ENCODE data around the gene ODAD4. TPM values are rescaled to one million over a fixed set of nuclear protein-coding genes. Genes with fewer than 3 reads are reported as not detected.

ODAD4 gene
- total and polyA plus RNA-seq, 2 donors from 2014 or later, result 4.6 to 6.0 TPM

GRCh38 chr17:41966463-41967140 lies 36.2 kb downstream of the ODAD4 start, which contains the start of gene CNP:
CNP (plus strand) TSS chr17:41966795; CDS start chr17:41966885, 90 bp downstream.
- DNase-seq (peak; percentile 91 to 97 (median 96)), FAIRE-seq (no peak)
- intact Hi-C loops (cut with DNase I), result no loop called here
- Histone ChIP-seq H3K27me3 (ENCODE audit: control insufficient read depth, insufficient read depth, low read length) (no peaks in the 10 kb centered on the region), H3K4me1 (ENCODE audit: control insufficient read depth in 2 of 3, insufficient read depth in 2 of 3, low read depth in 1 of 3, low read length in 3 of 3) (peaks cover 0 to 30% (median 21%) of the 10 kb centered on the region in 3 donors), H3K4me3 (ENCODE audit: low read length in 3 of 3) (peak within 1 kb of the TSS; percentile 74 to 86 (median 80)), H3K9ac (ENCODE audit: low read length in 3 of 3) (peak within 1 kb of the TSS; percentile 35 to 90 (median 86)), H3K36me3 (ENCODE audit: control insufficient read depth in 2 of 3, insufficient read depth in 3 of 3, low read length in 3 of 3) (peaks cover 0 to 8% (median 4%) of the 10 kb centered on the region in 3 donors), H3K27ac (ENCODE audit: low read depth in 2 of 2, low read length in 2 of 2) (peak within 1 kb of the TSS; percentile 60 to 88), H3K9me3 (ENCODE audit: control insufficient read depth in 2 of 3, insufficient read depth in 1 of 3, low read length in 3 of 3) (no peaks in the 10 kb centered on the region)
- TF ChIP-seq CTCF (IDR thresholded peaks at IDR 0.05; ENCODE audit: borderline replicate concordance, extremely low read depth, insufficient read depth), result no peak

- Histone ChIP-seq H3K9me3 (ENCODE audit: control insufficient read depth in 2 of 3, insufficient read depth in 1 of 3, low read length in 3 of 3) (no peaks in the 10 kb centered on the region), H3K36me3 (ENCODE audit: control insufficient read depth in 2 of 3, insufficient read depth in 3 of 3, low read length in 3 of 3) (peaks cover under 1 to 8% (median 4%) of the 10 kb centered on the region in 3 donors), H3K4me3 (ENCODE audit: low read length in 3 of 3) (peak overlapping the region; percentile 66 to 86 (median 75)), H3K27me3 (ENCODE audit: control insufficient read depth, insufficient read depth, low read length) (no peaks in the 10 kb centered on the region), H3K27ac (ENCODE audit: low read depth in 2 of 2, low read length in 2 of 2) (peak overlapping the region; percentile 60 to 78), H3K4me1 (ENCODE audit: control insufficient read depth in 2 of 3, insufficient read depth in 2 of 3, low read depth in 1 of 3, low read length in 3 of 3) (peaks cover 0 to 37% (median 25%) of the 10 kb centered on the region in 3 donors), H3K9ac (ENCODE audit: low read length in 3 of 3) (peak overlapping the region; percentile 35 to 90 (median 86))
- DNase-seq, result peak in 2 of 5 donors; percentile 77 to 83
- FAIRE-seq, result no peak
- no peak for TF ChIP-seq CTCF (IDR thresholded peaks at IDR 0.05; ENCODE audit: borderline replicate concordance, extremely low read depth, insufficient read depth)
- intact Hi-C loops (cut with DNase I), result no loop called here
These were observed 36.9 kb downstream of the ODAD4 start for GRCh38 chr17:41967141-41967920.

GRCh38 chr17:41967921-41968578 lies 37.6 kb downstream of the ODAD4 start:
- H3K4me3 ChIP-seq (ENCODE audit: low read length in 3 of 3), result peak overlapping the region in 2 of 3 donors; percentile 75 to 86
- peaks cover 2 to 8% (median 4%) of the 10 kb centered on the region in 3 donors for H3K36me3 ChIP-seq (ENCODE audit: control insufficient read depth in 2 of 3, insufficient read depth in 3 of 3, low read length in 3 of 3)
- peak overlapping the region in 1 of 2 donors; percentile 60 for H3K27ac ChIP-seq (ENCODE audit: low read depth in 2 of 2, low read length in 2 of 2)
- intact Hi-C loops (cut with DNase I), result no loop called here
- H3K27me3 ChIP-seq (ENCODE audit: control insufficient read depth, insufficient read depth, low read length), result no peaks in the 10 kb centered on the region
- H3K9me3 ChIP-seq (ENCODE audit: control insufficient read depth in 2 of 3, insufficient read depth in 1 of 3, low read length in 3 of 3), result no peaks in the 10 kb centered on the region
- H3K4me1 ChIP-seq (ENCODE audit: control insufficient read depth in 2 of 3, insufficient read depth in 2 of 3, low read depth in 1 of 3, low read length in 3 of 3), result peaks cover 0 to 44% (median 27%) of the 10 kb centered on the region in 3 donors
- DNase-seq (peak in 1 of 5 donors; percentile 80), FAIRE-seq (no peak)
- peak overlapping the region in 1 of 3 donors; percentile 90 for H3K9ac ChIP-seq (ENCODE audit: low read length in 3 of 3)
- no peak for TF ChIP-seq CTCF (IDR thresholded peaks at IDR 0.05; ENCODE audit: borderline replicate concordance, extremely low read depth, insufficient read depth)

Data from kidney (tissue), 14 donors.